ENCODE measurements around the gene GRB7.
"Not testable (repeated sequence)": the region's sequence is repeated elsewhere in the genome, so short reads cannot be mapped to it uniquely, and the experiment has no call there.

GRB7 gene

GRCh38 chr17:39746145-39746461, 8.4 kb downstream of the GRB7 start:
- H3K36me3 ChIP-seq (ENCODE audit: insufficient read depth, low read length) = no peaks in the 10 kb centered on the region

DNA sequence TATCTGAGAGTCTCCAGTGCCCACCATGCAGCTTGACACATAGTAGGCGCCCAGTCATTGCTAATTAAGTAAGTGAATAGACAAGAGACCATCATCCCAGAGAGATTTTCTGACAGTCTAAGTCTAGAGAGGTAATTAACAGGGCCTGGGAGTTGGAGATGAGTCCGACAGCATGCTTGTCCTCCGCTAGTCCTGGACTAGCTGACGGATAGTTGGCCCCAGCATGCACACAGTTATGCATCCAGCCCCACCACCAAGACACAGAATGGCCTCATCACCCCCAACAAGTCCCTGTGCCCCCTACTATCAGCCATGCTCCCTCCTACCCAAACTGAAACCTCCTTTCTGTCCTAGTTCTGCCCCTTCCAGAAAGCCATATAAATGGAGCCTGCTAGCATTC, 10.0 kb downstream of the GRB7 start:
- no peaks in the 10 kb centered on the region for H3K36me3 ChIP-seq (ENCODE audit: insufficient read depth, low read length)
- H3K9me3 ChIP-seq (replicated peaks; ENCODE audit: low read length) = no peaks in the 10 kb centered on the region
- H3K4me2 ChIP-seq (ENCODE audit: low read length) = no peak overlapping the region
- H3K9ac ChIP-seq (ENCODE audit: low read depth, low read length) = no peak overlapping the region
- H3K4me1 ChIP-seq (ENCODE audit: control insufficient read depth, insufficient read depth, low read length) = no peaks in the 10 kb centered on the region
- H3K27me3 ChIP-seq (ENCODE audit: control insufficient read depth, insufficient read depth, low read length) = peaks cover 32% of the 10 kb centered on the region
- H3K4me3 ChIP-seq (ENCODE audit: low read length) = no peak overlapping the region

More at GRCh38 chr17:39746145-39746461, 8.4 kb downstream of the GRB7 start:
- H3K9ac ChIP-seq (ENCODE audit: low read depth, low read length) = no peak overlapping the region
- H3K4me3 ChIP-seq (ENCODE audit: low read length) = no peak overlapping the region
- H3K9me3 ChIP-seq (replicated peaks; ENCODE audit: low read length) = no peaks in the 10 kb centered on the region
- no peak overlapping the region for H3K4me2 ChIP-seq (ENCODE audit: low read length)
- H3K27me3 ChIP-seq (ENCODE audit: control insufficient read depth, insufficient read depth, low read length) = peaks cover 31% of the 10 kb centered on the region
- peaks cover 4% of the 10 kb centered on the region for H3K4me1 ChIP-seq (ENCODE audit: control insufficient read depth, insufficient read depth, low read length)

- not testable (repeated sequence) for H3K9ac ChIP-seq (ENCODE audit: low read depth, low read length); H3K9me3 ChIP-seq (replicated peaks; ENCODE audit: low read length); H3K4me3 ChIP-seq (ENCODE audit: low read length); H3K36me3 ChIP-seq (ENCODE audit: insufficient read depth, low read length); H3K4me1 ChIP-seq (ENCODE audit: control insufficient read depth, insufficient read depth, low read length); H3K4me2 ChIP-seq (ENCODE audit: low read length)
- H3K27me3 ChIP-seq (ENCODE audit: control insufficient read depth, insufficient read depth, low read length) = peaks cover 30% of the 10 kb centered on the region
Observed at GRCh38 chr17:39748444-39749034, 10.8 kb downstream of the GRB7 start.

DNA sequence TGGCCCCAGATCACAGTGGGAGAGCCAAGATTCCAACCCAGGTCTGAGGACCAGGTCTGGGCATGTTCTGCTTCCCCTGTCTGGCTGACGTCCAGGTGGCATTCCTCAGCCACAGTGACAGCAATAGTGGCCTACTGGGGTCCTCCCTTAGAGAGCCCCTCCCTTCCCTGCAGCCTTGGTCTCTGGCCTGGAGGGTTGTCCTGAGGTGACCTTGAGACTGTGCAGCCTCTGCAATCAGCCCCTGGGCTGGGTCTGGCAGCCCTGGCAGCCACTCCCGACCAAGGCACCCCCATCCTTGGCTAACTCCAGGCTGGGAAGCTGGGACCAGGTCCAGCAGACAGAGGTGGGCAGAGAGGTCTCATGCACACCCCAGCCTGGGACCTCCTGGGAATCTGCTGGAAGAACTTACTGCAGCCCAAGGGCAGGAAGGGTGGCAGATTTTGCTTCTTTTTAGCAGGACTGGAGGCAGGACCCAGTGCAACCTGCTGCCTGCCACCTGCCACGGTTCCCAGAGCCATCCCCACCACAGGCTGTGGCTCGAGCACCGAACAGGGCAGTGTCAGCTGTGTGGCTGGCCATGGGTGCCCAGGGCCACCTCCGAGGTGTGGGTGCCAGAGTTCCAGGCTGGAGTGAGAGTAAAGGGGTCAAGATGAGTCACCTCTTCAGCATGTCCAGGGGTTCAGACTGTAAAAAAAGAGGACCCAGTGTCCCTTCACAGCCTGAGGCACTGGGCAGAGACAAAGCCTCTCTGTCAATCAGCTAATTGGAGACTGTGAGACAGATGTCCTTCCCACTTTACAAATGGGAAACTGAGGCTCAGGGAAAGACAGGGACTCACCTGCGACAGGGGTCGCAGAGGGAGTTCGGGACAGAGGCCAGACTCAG, 12.6 kb downstream of the GRB7 start:
- Histone ChIP-seq H3K4me3 (ENCODE audit: low read length) (no peak overlapping the region), H3K4me2 (ENCODE audit: low read length) (no peak overlapping the region), H3K4me1 (ENCODE audit: control insufficient read depth, insufficient read depth, low read length) (peaks cover 8% of the 10 kb centered on the region), H3K9me3 (replicated peaks; ENCODE audit: low read length) (no peaks in the 10 kb centered on the region), H3K27me3 (ENCODE audit: control insufficient read depth, insufficient read depth, low read length) (peaks cover 22% of the 10 kb centered on the region), H3K9ac (ENCODE audit: low read depth, low read length) (no peak overlapping the region), H3K36me3 (ENCODE audit: insufficient read depth, low read length) (no peaks in the 10 kb centered on the region)

GRCh38 chr17:39751016-39751543, 13.3 kb downstream of the GRB7 start:
- peaks cover 8% of the 10 kb centered on the region for H3K4me1 ChIP-seq (ENCODE audit: control insufficient read depth, insufficient read depth, low read length)
- no peaks in the 10 kb centered on the region for H3K36me3 ChIP-seq (ENCODE audit: insufficient read depth, low read length)
- no peak overlapping the region for H3K4me3 ChIP-seq (ENCODE audit: low read length)
- no peak overlapping the region for H3K9ac ChIP-seq (ENCODE audit: low read depth, low read length)
- H3K4me2 ChIP-seq (ENCODE audit: low read length) = no peak overlapping the region
- H3K27me3 ChIP-seq (ENCODE audit: control insufficient read depth, insufficient read depth, low read length) = peaks cover 23% of the 10 kb centered on the region
- no peaks in the 10 kb centered on the region for H3K9me3 ChIP-seq (replicated peaks; ENCODE audit: low read length)

GRCh38 chr17:39751637-39752036, 13.9 kb downstream of the GRB7 start:
- Histone ChIP-seq H3K4me2 (ENCODE audit: low read length) (no peak overlapping the region), H3K4me1 (ENCODE audit: control insufficient read depth, insufficient read depth, low read length) (peaks cover 8% of the 10 kb centered on the region)

GRCh38 chr17:39752241-39752881, 14.6 kb downstream of the GRB7 start:
- Histone ChIP-seq H3K9ac (ENCODE audit: low read depth, low read length) (no peak overlapping the region), H3K4me1 (ENCODE audit: control insufficient read depth, insufficient read depth, low read length) (peaks cover 8% of the 10 kb centered on the region), H3K4me2 (ENCODE audit: low read length) (no peak overlapping the region), H3K9me3 (replicated peaks; ENCODE audit: low read length) (no peaks in the 10 kb centered on the region), H3K27me3 (ENCODE audit: control insufficient read depth, insufficient read depth, low read length) (peaks cover 34% of the 10 kb centered on the region), H3K36me3 (ENCODE audit: insufficient read depth, low read length) (no peaks in the 10 kb centered on the region), H3K4me3 (ENCODE audit: low read length) (no peak overlapping the region)

More at GRCh38 chr17:39751637-39752036, 13.9 kb downstream of the GRB7 start:
- Histone ChIP-seq H3K9me3 (replicated peaks; ENCODE audit: low read length) (no peaks in the 10 kb centered on the region), H3K27me3 (ENCODE audit: control insufficient read depth, insufficient read depth, low read length) (peaks cover 27% of the 10 kb centered on the region), H3K4me3 (ENCODE audit: low read length) (no peak overlapping the region), H3K9ac (ENCODE audit: low read depth, low read length) (no peak overlapping the region), H3K36me3 (ENCODE audit: insufficient read depth, low read length) (no peaks in the 10 kb centered on the region)

GRCh38 chr17:39753514-39754160, 15.9 kb downstream of the GRB7 start:
- Histone ChIP-seq H3K4me3 (ENCODE audit: low read length) (peak overlapping the region; percentile 92), H3K4me1 (ENCODE audit: control insufficient read depth, insufficient read depth, low read length) (peaks cover 8% of the 10 kb centered on the region), H3K27me3 (ENCODE audit: control insufficient read depth, insufficient read depth, low read length) (peaks cover 47% of the 10 kb centered on the region), H3K36me3 (ENCODE audit: insufficient read depth, low read length) (no peaks in the 10 kb centered on the region), H3K9me3 (replicated peaks; ENCODE audit: low read length) (no peaks in the 10 kb centered on the region), H3K9ac (ENCODE audit: low read depth, low read length) (peak overlapping the region; percentile 94), H3K4me2 (ENCODE audit: low read length) (peak overlapping the region; percentile 99)

DNA sequence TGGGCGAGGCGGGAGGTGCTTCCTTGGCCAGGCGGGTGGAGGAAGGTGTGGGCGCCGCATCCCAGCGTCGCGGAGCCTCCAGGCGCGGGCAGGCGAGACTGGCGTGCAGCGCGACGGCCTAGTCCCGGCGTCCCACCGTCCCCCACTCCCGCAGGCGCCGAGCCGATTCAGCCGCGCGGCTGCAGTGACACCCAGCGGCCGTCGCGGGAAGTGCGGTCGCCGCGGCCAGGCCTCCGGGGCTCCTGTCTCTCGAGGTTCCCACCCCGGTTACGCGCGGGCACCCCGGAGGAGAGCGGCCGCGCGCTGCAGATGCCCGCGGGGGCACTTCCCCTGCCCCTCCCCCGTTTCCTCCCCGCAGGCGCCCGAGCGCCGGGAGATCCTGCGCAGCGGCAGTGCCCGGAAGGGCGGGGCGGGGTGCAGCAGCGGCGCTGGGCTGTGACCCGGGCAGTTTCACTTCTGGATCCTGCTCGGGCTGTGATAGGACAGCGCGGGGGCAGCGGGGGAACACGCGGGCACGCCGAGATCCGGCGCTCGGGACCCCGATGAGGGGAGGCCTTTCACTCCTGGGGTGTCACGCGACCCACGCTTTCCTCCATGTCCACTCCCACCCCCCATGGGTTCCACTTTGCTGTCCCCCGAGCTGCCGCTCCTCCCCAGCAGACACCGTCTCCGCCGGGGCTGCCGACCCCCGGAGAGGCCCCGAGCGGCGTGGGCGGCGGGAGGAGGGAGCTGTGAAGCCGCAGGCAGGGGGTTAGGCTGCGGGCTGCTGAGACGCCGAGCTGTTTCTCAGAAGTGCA, 16.6 kb downstream of the GRB7 start:
- H3K4me2 ChIP-seq (ENCODE audit: low read length) = peak overlapping the region; percentile 99
- no peaks in the 10 kb centered on the region for H3K36me3 ChIP-seq (ENCODE audit: insufficient read depth, low read length)
- peak overlapping the region; percentile 92 for H3K4me3 ChIP-seq (ENCODE audit: low read length)
- peaks cover 51% of the 10 kb centered on the region for H3K27me3 ChIP-seq (ENCODE audit: control insufficient read depth, insufficient read depth, low read length)
- peaks cover 8% of the 10 kb centered on the region for H3K4me1 ChIP-seq (ENCODE audit: control insufficient read depth, insufficient read depth, low read length)
- peak overlapping the region; percentile 94 for H3K9ac ChIP-seq (ENCODE audit: low read depth, low read length)
- H3K9me3 ChIP-seq (replicated peaks; ENCODE audit: low read length) = no peaks in the 10 kb centered on the region

- Histone ChIP-seq H3K36me3 (ENCODE audit: insufficient read depth, low read length) (no peaks in the 10 kb centered on the region), H3K9me3 (replicated peaks; ENCODE audit: low read length) (no peaks in the 10 kb centered on the region), H3K4me3 (ENCODE audit: low read length) (peak overlapping the region; percentile 92), H3K4me2 (ENCODE audit: low read length) (peak overlapping the region; percentile 99), H3K9ac (ENCODE audit: low read depth, low read length) (peak overlapping the region; percentile 94), H3K4me1 (ENCODE audit: control insufficient read depth, insufficient read depth, low read length) (peaks cover 8% of the 10 kb centered on the region), H3K27me3 (ENCODE audit: control insufficient read depth, insufficient read depth, low read length) (peaks cover 55% of the 10 kb centered on the region)
Observed at GRCh38 chr17:39754958-39755553, 17.3 kb downstream of the GRB7 start.

Measured in skeletal muscle satellite cell (primary cell).